DMS 273 treated with DMSO at 0.1 percent for 48 hours (cell line): ENCODE data around the gene KCNIP4.

Source experiments
- DNase-seq: peaks from one replicate; lab custom pipeline; 2025; lab: John Stamatoyannopoulos, UW

Gene KCNIP4

GRCh38 chr4:21181716-21182115 is 766.9 kb downstream of the KCNIP4 start:
- DNase-seq = no peak

DNA sequence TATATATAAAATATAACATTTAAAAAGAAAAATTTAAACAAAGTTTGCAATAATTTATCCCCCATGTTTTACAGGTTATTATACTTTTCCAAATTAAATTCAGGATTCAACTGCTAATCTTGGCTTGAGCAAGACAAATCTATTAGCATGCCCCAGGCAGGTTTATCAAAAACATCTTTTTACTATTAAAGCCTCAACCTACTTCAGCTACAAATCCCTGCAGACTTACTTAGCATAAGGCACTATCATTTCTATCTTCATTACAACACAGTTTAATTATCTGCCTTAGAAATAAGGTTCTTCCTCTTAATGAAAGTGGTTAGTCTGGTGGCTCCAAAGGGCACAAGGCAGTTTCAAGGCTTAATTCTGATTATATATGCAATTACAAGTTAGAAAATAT is 770.7 kb downstream of the KCNIP4 start:
- DNase-seq = no peak

- DNase-seq = no peak
These were observed 771.5 kb downstream of the KCNIP4 start for GRCh38 chr4:21177092-21177491.

GRCh38 chr4:21167711-21168110 is 780.9 kb downstream of the KCNIP4 start:
- no peak for DNase-seq

- DNase-seq = no peak
These were observed 793.2 kb downstream of the KCNIP4 start for GRCh38 chr4:21155367-21155766.

- no peak for DNase-seq
These were observed 809.2 kb downstream of the KCNIP4 start for GRCh38 chr4:21139327-21139726.

DNA sequence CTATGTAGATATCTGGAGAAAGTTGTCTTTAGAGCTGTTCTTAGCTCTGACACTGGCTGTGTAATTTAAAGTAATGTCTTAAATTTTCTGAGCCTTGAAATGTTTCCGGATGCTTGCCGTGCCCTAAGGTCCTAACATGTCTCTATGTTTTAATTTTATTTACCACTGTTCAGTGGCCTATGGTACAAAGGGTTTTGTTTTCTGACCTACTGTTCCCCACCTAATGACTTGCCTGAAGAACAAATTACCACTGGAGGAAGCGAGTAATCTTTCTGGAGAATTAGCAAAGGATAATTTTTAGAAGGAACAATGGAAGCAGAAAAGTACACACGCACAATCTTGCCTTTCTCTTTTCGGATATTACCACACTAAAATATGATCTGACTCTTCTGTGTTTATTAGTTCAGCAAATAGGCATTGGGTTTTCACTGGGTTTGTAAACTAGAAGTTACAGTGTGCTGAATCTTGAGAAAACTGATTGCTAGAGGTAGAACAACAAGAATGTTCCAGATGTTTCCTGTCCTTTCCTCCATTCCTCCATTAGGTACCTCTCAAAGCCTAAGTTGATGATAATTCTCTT is 812.4 kb downstream of the KCNIP4 start:
- no peak for DNase-seq

- DNase-seq = no peak
These were observed 813.6 kb downstream of the KCNIP4 start for GRCh38 chr4:21134994-21135393.

DNA sequence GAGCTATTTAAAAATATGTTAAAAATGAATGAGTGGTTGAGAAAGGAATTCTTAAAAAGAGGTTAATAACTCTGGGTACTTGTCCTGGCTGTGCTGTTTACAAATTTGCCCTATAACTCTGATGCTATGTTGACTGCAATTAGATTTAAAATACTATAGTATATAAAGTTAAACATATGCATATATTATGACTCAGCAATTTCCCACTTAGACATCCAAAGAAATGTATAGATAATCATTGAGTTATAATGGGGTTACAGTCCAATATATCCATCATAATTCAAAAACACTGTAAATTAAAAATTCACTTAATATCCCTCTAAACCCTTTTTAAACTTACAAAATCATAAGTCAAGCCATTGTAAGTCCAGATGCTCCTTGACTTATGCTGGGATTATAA is 818.0 kb downstream of the KCNIP4 start:
- no peak for DNase-seq

GRCh38 chr4:21126014-21126512 is 822.5 kb downstream of the KCNIP4 start:
- DNase-seq = no peak

DNA sequence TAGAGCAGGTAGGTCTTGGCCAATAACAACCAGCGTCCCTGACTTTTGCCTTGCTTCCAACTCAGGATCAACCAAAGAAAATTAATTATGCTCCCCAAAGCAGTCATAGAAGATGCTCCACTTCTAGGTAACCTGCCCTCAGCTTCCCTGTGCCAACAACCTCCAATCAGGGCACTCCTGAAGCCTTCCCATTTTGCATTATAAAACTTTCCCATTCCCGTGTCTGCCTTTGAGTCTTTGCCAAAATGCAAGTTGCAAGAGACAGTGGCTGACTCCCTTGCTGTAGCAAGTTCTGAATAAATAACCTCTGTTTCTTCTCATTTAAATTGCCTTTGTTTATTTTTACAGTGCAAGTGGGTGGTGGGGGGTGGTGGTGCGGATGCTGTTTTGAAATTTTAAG is 830.3 kb downstream of the KCNIP4 start:
- DNase-seq = no peak

GRCh38 chr4:21117541-21118180 is 830.9 kb downstream of the KCNIP4 start:
- no peak for DNase-seq

DNA sequence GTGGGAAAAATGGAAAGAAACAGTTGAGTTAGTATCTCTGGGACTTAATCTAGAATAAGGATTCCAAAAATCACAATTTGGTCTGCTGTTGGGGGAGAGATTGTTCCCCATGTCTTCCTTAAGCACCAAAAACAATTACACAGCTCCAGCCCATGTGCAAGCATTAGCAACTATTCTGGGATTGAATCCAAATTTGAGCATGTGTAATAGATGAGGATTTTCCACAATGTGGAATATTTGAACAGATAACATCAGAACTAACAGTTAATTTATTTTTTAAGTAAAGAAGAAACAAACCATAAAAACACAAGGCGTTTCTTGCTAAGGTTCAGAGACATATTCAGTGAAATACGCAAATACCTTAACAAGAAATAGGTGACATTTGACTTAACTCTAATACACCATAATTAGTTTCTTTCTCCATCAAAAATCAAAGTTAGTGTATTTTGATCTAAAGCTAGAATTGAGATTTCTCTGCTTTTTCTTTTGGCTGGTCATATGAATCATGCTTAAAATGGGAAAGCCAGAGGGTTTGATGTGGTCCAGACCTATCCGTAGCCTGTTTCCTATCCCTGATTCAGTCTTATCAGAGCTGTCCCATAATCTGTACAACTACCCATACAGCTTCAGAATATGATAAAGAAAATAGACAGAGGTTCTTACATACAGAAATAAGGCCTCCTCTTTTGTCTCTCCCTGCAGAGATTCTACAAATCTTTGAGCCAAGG is 834.9 kb downstream of the KCNIP4 start:
- no peak for DNase-seq

- no peak for DNase-seq
These were observed 845.9 kb downstream of the KCNIP4 start for GRCh38 chr4:21102667-21103066.

DNA sequence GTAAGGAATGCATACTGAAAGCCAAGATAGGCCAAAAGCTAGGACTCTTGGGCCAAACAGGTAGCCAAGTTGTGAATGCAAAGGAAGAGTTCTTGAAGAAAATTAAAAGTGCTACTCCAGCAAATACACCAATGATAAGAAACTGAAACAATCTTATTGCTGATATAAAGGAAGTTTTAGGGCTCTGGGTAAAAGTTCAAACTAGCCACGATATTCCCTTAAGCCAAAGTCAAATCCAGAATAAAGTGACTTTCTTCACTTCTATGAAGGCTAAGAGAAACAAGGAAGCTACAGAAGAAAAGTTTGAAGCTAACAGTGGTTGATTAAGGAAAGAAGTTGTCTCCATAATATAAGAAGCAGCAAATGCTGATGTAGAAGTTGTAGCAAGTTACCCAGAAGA is 850.7 kb downstream of the KCNIP4 start:
- DNase-seq = no peak

DNA sequence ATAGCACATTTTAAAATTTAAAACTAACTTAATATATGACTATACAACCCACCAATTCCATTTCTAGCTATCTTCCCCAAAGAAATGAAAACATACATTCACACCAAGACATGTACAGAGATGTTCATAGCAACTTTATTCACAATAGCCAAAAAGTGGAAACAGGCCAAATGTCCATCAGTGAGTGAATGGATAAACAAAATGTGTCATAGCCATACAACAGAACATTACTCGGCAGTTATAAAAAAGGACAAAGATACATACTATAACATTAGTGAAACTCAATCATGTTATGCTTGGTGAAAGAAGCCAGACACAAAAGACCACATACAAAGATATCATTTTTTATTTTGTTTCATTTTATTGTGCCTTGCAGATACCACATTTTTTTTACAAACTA is 851.5 kb downstream of the KCNIP4 start:
- DNase-seq = no peak

- no peak for DNase-seq
These were observed 856.0 kb downstream of the KCNIP4 start for GRCh38 chr4:21092531-21092930.

DNA sequence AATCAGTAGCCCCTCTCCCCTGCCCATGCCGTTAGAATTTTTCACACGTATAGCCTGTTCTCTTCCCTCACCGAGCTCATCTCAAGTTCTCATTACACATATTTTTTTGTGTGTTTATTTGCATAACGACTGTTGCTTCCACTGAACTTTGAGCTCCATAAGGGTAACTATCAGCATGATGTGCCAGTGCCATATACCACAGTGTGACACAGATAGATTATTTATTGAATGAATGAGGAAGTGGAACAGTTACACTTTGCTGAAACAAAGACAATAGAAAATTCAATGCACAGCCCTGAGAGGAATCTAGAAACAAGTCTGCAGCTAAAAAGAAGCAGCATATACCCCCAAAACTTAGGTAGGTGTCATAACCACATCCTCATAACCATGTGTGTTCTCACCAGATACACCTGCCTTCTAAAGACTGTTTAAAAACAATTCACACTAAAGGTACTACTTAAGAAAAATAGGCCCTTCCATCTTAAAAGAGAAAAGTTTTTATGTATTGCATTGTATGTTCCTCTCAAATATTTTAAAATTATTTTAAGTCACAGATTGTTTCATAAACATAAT is 858.4 kb downstream of the KCNIP4 start:
- DNase-seq = no peak

DNA sequence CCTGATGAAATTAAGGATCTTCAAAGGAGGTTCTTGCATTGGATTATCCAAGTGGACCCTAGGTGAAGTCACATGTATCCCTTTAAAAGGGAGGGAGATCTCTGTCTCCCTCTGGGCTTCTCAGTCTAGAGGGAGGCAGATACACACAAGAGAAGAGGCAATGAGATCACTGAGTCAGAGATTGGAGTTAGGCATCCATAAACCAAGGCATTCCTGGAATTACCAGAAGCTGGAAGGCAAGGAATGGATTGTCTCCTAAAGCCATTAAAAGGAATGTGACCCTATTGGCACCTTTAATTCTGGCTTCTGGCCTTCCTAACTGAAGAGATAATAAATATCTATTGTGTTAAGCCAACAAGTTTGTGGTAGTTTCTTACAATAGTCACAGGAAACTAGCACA is 865.2 kb downstream of the KCNIP4 start:
- DNase-seq = no peak

GRCh38 chr4:21077967-21078366 is 870.6 kb downstream of the KCNIP4 start:
- DNase-seq = no peak

DNA sequence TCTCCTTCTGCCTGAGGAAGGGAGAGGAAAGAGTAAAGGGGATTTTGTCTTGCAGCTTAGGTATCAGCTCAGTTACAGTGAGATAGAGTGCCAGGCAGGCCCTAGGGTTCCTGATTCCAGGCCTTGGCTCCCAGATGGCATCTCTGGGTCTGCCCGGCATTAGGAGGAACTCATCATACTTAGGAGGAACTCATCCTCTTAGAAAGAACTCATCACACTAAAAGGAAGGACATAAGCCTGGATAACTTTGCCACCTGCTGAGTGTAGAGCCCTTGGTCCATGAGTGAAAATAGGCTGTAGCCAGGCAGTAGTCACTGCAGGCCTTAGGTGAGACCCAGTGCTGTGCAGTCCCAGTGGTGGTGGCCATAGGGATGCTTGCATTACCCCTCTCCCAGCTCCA is 881.2 kb downstream of the KCNIP4 start:
- no peak for DNase-seq

GRCh38 chr4:21061902-21062301 is 886.7 kb downstream of the KCNIP4 start:
- no peak for DNase-seq

- DNase-seq = no peak
These were observed 902.4 kb downstream of the KCNIP4 start for GRCh38 chr4:21046141-21046540.
